Fibroblast of pulmonary artery (primary cell): Measurements from ENCODE around the gene ATP1B3.
A peak's percentile ranks its signal among the peaks of the same experiment; 100 is the strongest.

Experiments
- DNase-seq: peaks from one replicate; pipeline ENCODE4 v3.0.0-alpha.2; 2010; ENCODE audit warnings: low read depth
- H3K4me3 ChIP-seq: replicated peaks from 2 replicates; pipeline ENCODE4 v1.5.1; 2011; ENCODE audit warnings: low read depth, mild to moderate bottlenecking, control low read depth, low read length, moderate library complexity
- TF ChIP-seq, protein P1 (sequence below): IDR thresholded peaks from 2 replicates; pipeline ENCODE4 v1.5.1; 2011; ENCODE audit warnings: mild to moderate bottlenecking, control low read depth, low read length, inconsistent platforms; ENCODE audit errors: missing control alignments

Gene ATP1B3

DNA sequence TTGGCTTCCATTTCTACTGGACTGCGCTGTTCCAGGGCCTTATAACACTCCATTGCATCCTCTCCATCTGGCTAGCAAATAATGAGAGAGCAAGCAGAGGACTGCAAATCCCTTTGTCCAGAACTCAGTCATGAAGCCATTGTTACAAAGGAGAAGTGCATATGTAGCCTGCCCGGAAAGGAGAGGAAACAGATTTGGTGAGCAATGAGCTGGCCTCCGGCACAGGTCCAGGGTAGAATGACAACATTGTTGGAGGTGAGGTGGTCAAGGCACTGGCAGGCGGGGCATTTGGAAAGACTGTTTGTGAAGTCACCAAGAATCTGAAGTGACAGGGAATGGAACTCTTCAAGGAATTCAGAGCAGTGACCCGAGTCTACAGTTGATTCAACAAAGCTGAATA lies 25.0 kb upstream of the ATP1B3 start:
- DNase-seq, result peak; percentile 38
- H3K4me3 ChIP-seq, result no peak overlapping the region
- TF ChIP-seq, protein P1, sequence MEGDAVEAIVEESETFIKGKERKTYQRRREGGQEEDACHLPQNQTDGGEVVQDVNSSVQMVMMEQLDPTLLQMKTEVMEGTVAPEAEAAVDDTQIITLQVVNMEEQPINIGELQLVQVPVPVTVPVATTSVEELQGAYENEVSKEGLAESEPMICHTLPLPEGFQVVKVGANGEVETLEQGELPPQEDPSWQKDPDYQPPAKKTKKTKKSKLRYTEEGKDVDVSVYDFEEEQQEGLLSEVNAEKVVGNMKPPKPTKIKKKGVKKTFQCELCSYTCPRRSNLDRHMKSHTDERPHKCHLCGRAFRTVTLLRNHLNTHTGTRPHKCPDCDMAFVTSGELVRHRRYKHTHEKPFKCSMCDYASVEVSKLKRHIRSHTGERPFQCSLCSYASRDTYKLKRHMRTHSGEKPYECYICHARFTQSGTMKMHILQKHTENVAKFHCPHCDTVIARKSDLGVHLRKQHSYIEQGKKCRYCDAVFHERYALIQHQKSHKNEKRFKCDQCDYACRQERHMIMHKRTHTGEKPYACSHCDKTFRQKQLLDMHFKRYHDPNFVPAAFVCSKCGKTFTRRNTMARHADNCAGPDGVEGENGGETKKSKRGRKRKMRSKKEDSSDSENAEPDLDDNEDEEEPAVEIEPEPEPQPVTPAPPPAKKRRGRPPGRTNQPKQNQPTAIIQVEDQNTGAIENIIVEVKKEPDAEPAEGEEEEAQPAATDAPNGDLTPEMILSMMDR, result no peak

DNA sequence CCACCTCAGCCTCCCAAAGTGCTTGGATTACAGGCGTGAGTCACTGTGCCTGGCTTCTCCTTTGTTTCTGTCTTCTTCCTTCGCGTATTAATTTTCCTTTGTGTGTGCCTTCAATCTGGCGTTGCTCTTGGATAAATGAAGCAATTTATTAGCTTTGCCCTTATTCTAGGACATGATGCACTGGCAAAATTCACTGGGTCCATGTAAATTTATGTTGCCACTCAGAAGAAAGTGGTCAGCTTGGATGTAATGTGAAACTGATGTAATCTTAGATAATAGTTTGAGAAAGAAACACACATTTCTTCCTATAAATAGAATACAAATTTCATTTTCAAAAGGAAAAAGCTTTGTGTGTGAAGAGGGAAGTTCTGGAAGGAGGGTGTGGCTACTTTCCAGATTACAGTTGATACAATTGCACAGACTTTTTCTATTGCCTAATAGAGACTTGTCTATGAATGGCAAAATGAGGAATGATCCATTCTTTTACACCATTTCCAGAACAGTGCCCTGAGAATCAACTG lies 23.3 kb upstream of the ATP1B3 start:
- DNase-seq, result no peak
- TF ChIP-seq, protein P1, result no peak
- no peak overlapping the region for H3K4me3 ChIP-seq

DNA sequence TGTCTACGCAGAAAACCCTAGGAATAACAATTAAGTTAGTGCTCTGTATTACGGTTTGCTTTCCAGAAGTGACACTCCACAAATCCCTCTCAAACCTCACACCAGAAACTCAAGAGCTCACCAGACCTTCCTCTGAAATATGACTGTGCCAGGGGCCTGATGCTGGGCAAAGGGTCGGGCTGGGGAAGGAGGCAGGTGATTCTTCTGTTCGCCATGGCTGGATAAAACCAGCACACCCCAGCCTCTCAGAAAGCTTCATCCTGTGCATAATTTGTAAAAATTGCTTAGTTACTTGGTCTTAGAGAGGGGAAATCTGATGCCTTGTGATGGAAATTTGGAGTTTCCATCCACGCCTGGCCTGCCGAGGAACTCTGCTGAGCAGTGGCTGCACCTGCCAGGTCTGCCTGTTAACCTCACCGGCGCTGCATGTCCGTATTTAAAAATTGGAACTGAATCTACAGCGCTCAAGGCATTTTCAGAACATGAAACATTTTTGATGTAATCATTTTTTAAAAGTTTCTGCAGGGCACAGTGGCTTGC lies 22.7 kb upstream of the ATP1B3 start:
- DNase-seq, result no peak
- no peak overlapping the region for H3K4me3 ChIP-seq
- TF ChIP-seq, protein P1, result no peak

DNA sequence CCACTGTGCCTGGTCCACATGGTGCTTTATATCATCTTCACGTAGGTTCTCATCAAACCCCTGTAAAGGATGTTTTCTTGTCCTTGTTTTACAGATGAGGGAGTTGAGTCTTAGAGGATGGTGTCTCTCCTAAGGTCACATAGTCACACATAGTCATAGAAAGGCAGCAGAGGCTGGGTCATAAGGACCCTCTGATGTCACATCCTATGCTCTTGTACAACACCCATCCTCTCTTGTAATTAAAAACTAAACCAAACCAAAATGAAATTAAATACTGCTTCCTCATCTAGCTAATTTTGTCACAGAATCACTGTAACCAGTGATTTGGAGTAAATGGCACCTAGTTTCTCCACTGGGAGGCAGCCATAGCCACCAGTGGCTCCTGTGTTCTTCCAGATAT lies 21.8 kb upstream of the ATP1B3 start:
- DNase-seq, result no peak
- no peak overlapping the region for H3K4me3 ChIP-seq
- TF ChIP-seq, protein P1, result no peak

DNA sequence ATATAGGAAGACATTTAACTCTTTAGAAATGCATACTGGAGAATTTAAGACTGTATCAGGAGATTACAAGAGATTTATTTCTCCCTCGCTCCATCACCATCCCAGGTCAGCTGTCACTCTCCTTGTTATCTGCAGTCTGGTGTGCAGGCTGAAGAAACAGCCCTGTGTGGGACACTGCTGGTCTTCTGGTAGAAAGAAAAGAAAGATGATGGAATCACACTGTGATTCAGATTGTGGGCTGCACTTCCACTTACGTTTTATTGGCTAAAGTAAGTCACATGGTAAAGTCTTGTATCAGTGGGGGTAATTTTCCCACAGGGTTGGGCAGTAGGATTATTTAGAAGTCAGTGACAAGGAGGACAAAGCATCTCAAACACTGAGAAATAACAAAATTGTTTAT lies 18.1 kb upstream of the ATP1B3 start:
- DNase-seq, result no peak
- no peak overlapping the region for H3K4me3 ChIP-seq
- TF ChIP-seq, protein P1, result no peak

DNA sequence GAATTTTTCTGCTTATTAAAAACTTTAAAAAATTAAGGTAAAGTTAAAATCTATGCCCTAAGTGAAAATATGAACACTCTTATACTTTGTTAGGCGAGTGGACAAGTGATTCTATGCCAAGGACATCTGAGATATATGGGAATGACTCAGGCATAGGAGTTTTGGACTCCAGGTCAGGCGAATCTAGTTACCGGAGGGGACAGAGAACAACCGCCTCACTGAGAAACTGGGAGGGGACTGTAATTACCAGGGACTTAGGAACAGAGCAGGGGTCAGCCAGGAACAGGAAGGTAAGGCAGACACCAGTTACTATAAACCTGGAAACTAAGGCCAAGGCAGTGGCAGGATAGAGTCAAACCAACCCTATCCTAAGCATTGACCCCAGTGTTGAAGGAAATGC lies 16.8 kb upstream of the ATP1B3 start:
- no peak overlapping the region for H3K4me3 ChIP-seq
- no peak for DNase-seq
- TF ChIP-seq, protein P1, result no peak

DNA sequence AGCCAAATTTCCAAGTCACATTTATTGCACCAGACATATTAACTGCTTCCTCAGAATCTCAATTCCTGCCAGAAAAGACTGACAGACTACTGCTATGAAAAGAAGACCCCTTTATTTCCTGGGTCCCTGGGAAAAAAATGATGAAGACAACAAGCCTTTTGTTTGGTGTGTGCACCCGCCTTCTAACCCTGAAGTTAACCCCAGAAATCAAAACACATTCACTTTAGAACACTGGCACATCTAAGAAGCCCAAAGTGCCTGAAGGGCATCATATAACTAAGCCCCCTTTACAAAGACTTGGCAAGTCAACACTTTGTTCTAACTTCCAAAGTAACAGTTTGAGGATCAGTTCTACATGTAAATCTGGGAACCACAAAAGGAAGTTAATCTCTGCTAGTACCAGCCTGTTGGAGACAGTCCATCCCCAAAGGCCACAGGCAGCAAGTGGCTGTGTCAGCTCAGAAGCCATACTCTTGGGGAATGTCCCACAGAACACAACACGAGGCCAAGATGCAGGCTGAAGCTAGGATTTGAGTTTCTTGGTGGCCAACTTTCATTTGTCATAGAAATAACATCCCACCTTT lies 16.3 kb upstream of the ATP1B3 start:
- TF ChIP-seq, protein P1, result no peak
- DNase-seq, result no peak
- H3K4me3 ChIP-seq, result no peak overlapping the region
